Keratinocyte (primary cell): ENCODE data around the gene SLC13A3.

Experiments
- CTCF ChIP-seq, 3 experiments: IDR thresholded peaks in 1 of 3; conservative IDR thresholded peaks in 1 of 3; optimal IDR thresholded peaks in 1 of 3; 2 replicates in 2 of 3; 3 replicates in 1 of 3; pipeline versions ENCODE3 to v1.5.1; 2011; ENCODE audit warnings: low read length in 3 of 3, mild to moderate bottlenecking in 3 of 3, moderate library complexity in 2 of 3, control low read depth in 1 of 3, inconsistent platforms in 1 of 3; ENCODE audit not compliant: insufficient read depth in 2 of 3; ENCODE audit errors: extremely low read depth in 1 of 3
- EZH2 ChIP-seq: IDR thresholded peaks from one replicate; pipeline ENCODE4 v1.6.1; 2012; ENCODE audit warnings: inconsistent platforms, mild to moderate bottlenecking, low read length, moderate library complexity

- TF ChIP-seq CTCF (optimal IDR thresholded peaks at IDR 0.05 in 1 of 3, IDR thresholded peaks at IDR 0.05 in 1 of 3, conservative IDR thresholded peaks at IDR 0.05 in 1 of 3; ENCODE audit: extremely low read depth in 1 of 3, insufficient read depth in 2 of 3, low read length in 3 of 3) = no peak
- TF ChIP-seq EZH2 = no peak
These were observed 10.4 kb upstream of the SLC13A3 start for GRCh38 chr20:46661659-46662058.
